D721Med (cell line): Measurements from ENCODE around the gene CTNNAL1.

Experiments
- DNase-seq: peaks from one replicate; pipeline ENCODE4 v3.0.0; 2011; ENCODE audit warnings: low spot score; ENCODE audit not compliant: insufficient read length
- FAIRE-seq: peaks from 2 replicates; lab custom pipeline; 2011; peaks lifted over from hg19 to GRCh38; lab: Jason Lieb, UNC
- CTCF ChIP-seq: IDR thresholded peaks from 2 replicates; pipeline ENCODE4 v1.5.1; 2012; ENCODE audit warnings: mild to moderate bottlenecking, control low read depth; ENCODE audit not compliant: insufficient read depth; ENCODE audit errors: missing control alignments

CTNNAL1 gene

GRCh38 chr9:109017493-109017892 lies 4.2 kb upstream of the CTNNAL1 start:
- FAIRE-seq (no peak), DNase-seq (no peak)
- no peak for TF ChIP-seq CTCF

GRCh38 chr9:109017061-109017460 lies 3.8 kb upstream of the CTNNAL1 start:
- TF ChIP-seq CTCF, result no peak
- DNase-seq (no peak), FAIRE-seq (no peak)

- DNase-seq, result no peak
- no peak for TF ChIP-seq CTCF
- no peak for FAIRE-seq
Observed at GRCh38 chr9:109016132-109016531, 2.8 kb upstream of the CTNNAL1 start.

- DNase-seq (no peak), FAIRE-seq (no peak)
- TF ChIP-seq CTCF, result no peak
Observed at GRCh38 chr9:109014608-109015280, 1.4 kb upstream of the CTNNAL1 start.

GRCh38 chr9:109013679-109014607 lies 644 bp upstream of the CTNNAL1 start:
- TF ChIP-seq CTCF, result no peak
- no peak for DNase-seq
- FAIRE-seq, result no peak

GRCh38 chr9:109012009-109012875 lies 1.1 kb downstream of the CTNNAL1 start:
- no peak for TF ChIP-seq CTCF
- no peak for DNase-seq
- no peak for FAIRE-seq
